ENCODE results near the gene DCAF5.

DNA sequence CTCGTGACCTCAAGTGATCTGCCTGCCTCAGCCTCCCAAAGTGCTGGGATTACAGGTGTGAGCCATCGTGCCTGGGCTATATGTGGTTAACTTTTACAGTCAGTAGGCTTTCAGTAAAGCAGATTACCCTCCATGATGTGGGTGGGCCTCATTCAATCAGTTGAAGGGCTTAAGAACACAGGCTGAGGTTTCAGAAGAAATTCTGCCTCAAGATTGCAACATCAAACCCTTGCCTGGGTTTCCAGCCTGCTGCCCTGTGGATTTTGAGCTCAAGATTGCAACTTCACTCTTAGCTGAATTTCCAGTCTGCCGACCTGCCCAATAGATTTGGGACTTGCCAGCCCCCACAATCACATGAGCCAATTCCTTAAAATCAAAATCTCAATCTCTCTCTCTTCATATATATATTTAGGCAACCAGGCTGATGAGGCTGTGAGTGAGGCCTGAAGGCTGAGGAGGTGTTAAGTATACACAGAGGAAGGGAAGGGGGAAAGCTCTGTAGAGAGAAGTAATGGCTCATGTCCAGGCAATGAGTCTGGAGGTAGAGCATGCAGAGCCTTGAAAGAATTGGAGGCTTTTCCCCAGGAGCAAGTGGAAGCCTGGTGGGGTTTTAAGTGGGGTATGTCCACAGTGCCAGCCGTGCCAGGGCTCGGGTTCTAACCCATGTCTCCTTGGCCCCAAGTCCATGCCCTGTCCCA is 140.5 kb downstream of the DCAF5 start:
- TF ChIP-seq, protein P1, sequence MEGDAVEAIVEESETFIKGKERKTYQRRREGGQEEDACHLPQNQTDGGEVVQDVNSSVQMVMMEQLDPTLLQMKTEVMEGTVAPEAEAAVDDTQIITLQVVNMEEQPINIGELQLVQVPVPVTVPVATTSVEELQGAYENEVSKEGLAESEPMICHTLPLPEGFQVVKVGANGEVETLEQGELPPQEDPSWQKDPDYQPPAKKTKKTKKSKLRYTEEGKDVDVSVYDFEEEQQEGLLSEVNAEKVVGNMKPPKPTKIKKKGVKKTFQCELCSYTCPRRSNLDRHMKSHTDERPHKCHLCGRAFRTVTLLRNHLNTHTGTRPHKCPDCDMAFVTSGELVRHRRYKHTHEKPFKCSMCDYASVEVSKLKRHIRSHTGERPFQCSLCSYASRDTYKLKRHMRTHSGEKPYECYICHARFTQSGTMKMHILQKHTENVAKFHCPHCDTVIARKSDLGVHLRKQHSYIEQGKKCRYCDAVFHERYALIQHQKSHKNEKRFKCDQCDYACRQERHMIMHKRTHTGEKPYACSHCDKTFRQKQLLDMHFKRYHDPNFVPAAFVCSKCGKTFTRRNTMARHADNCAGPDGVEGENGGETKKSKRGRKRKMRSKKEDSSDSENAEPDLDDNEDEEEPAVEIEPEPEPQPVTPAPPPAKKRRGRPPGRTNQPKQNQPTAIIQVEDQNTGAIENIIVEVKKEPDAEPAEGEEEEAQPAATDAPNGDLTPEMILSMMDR (IDR thresholded peaks at IDR 0.05), result no peak
- no peak for TF ChIP-seq ZFX (IDR thresholded peaks at IDR 0.05; ENCODE audit: borderline replicate concordance)
